Naive thymus-derived CD8-positive, alpha-beta T cell (primary cell): ENCODE measurements around the gene RAP1GAP2. TPM values are rescaled to one million over a fixed set of nuclear protein-coding genes. Genes with fewer than 3 reads are reported as not detected.
"Not testable (repeated sequence)": the region's sequence is repeated elsewhere in the genome, so short reads cannot be mapped to it uniquely, and the experiment has no call there.

ENCODE experiments used
- ATAC-seq, 2 donors: fragments of 150-1000 bp; cut with Tn5 transposase in 1 of 2; sonication (Bioruptor Pico), chemical (Tn5 transposase) in 1 of 2; 1 replicate in 1 of 2; 2 replicates in 1 of 2; pipeline ENCODE4 v1.10.0; 2021; ENCODE audit warnings: mild to moderate bottlenecking in 2 of 2, moderate library complexity in 2 of 2
- POLR2A ChIA-PET: fragments of 350-600 bp; sonication (Branson Sonifier 250); formaldehyde crosslinking; loops from one replicate; lab custom pipeline; 2021; ENCODE audit warnings: antibody characterized with exemption; lab: Charles Lee
- DNase-seq, 10 donors: peaks; one replicate each; pipeline versions ENCODE4 v3.0.0 to v3.0.0-alpha.2; 2020 to 2022
- H3K27ac Mint-ChIP-seq, 10 donors: one replicate each; pipeline ENCODE4 v1.8.0; 2020 to 2022; ENCODE audit warnings: mild to moderate bottlenecking in 10 of 10, mixed read lengths in 10 of 10, moderate library complexity in 4 of 10, inconsistent platforms in 1 of 10
- H3K27me3 Mint-ChIP-seq, 5 donors: one replicate each; pipeline ENCODE4 v1.8.0; 2021 to 2022; ENCODE audit warnings: mixed read lengths in 5 of 5
- H3K36me3 Mint-ChIP-seq, 3 donors: one replicate each; pipeline ENCODE4 v1.8.0; 2020 to 2022; ENCODE audit warnings: mixed read lengths in 3 of 3, mild to moderate bottlenecking in 2 of 3, inconsistent platforms in 1 of 3
- H3K4me1 Mint-ChIP-seq, 4 donors: one replicate each; pipeline ENCODE4 v1.8.0; 2021 to 2022; ENCODE audit warnings: mixed read lengths in 4 of 4
- H3K4me3 Mint-ChIP-seq, 10 donors: one replicate each; pipeline ENCODE4 v1.8.0; 2020 to 2022; ENCODE audit warnings: mild to moderate bottlenecking in 10 of 10, mixed read lengths in 10 of 10, moderate library complexity in 6 of 10, inconsistent platforms in 1 of 10
- H3K9me3 Mint-ChIP-seq, 9 donors: one replicate each; pipeline ENCODE4 v1.8.0; 2020 to 2022; ENCODE audit warnings: mixed read lengths in 9 of 9, mild to moderate bottlenecking in 3 of 9, inconsistent platforms in 1 of 9, moderate library complexity in 1 of 9
- microRNA-seq: library from miRNA; unstranded; fragments of <30 nt; microRNA quantifications from one replicate; pipeline ENCODE4 v1.2.0, GENCODE V29; 2022; ENCODE audit warnings: borderline microRNAs expressed
- polyA plus RNA-seq, 3 donors: library from polyadenylated mRNA; unstranded; fragments of 300-500 nt; fragmentation: Illumina TruSeq; gene quantifications; one replicate each; pipeline ENCODE4 v1.2.3, GENCODE V29; 2021
- total RNA-seq, 8 experiments: library from RNA in 2 of 8; stranded (reverse) in 2 of 8; gene quantifications; one replicate each; pipeline ENCODE4 v1.2.3 and lab custom pipeline; 2021 to 2026

The RAP1GAP2 gene
- total and polyA plus RNA-seq, 5 experiments from 2014 or later = 0.44 to 1.6 (median 1.3) TPM

DNA sequence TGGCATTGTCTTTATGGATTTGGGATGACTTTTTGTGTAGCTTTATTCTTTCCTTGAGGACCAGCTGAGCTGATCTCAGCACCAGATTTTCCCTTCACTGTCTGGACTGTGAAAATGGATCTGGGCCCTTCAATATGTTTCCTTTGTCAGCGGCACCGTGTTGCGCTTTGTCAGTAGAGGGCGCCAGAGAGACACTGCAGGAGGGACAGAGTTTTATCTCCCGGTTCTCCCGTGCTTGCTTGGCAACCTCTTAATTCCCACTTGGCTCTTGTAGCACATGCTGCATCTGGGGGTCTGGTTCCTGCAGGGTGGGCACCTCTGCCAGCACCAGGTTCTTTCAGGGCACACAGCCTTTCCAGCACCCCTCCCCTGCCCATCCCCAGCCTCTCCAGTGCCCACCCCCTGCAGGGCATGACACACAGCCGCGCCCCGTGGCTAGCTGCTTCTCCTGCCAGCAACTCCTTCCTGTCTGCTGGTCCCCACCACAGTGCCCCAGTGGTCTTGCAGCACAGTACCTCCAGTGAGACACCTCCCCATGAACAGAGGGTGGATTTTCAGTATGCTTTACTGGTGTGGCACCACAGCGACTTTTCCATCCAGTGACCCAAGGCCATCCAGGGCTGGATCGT, 247.6 kb downstream of the RAP1GAP2 start:
- no peak overlapping the region for H3K4me3 Mint-ChIP-seq
- POLR2A ChIA-PET = no interaction called here
- ATAC-seq (no peak), DNase-seq (no peak)
- H3K36me3 Mint-ChIP-seq = peaks cover 0 to 6% (median 4%) of the 10 kb centered on the region in 3 donors
- peaks cover 0 to 34% (median 13%) of the 10 kb centered on the region in 9 donors for H3K9me3 Mint-ChIP-seq
- peaks cover 7 to 35% (median 19%) of the 10 kb centered on the region in 5 donors for H3K27me3 Mint-ChIP-seq
- peaks cover under 1 to 14% (median 4%) of the 10 kb centered on the region in 4 donors for H3K4me1 Mint-ChIP-seq
- no peak overlapping the region for H3K27ac Mint-ChIP-seq

GRCh38 chr17:3046753-3047152, 250.5 kb downstream of the RAP1GAP2 start:
- peaks cover 0 to 6% (median 4%) of the 10 kb centered on the region in 3 donors for H3K36me3 Mint-ChIP-seq
- no peak for DNase-seq
- POLR2A ChIA-PET = interaction anchor here (0.7 kb wide), 1 partner anchor 1098 kb away, joined by 4 read pairs; no protein-coding TSS in a partner anchor
- peaks cover 0 to 10% (median 6%) of the 10 kb centered on the region in 5 donors for H3K27me3 Mint-ChIP-seq
- ATAC-seq = no peak
- H3K9me3 Mint-ChIP-seq = peaks cover 0 to 34% (median 13%) of the 10 kb centered on the region in 9 donors
- no peak overlapping the region for H3K27ac Mint-ChIP-seq
- no peak overlapping the region for H3K4me3 Mint-ChIP-seq
- peaks cover 5 to 12% (median 8%) of the 10 kb centered on the region in 4 donors for H3K4me1 Mint-ChIP-seq

- Mint-ChIP-seq H3K27me3 (peaks cover 0 to 2% (median 0%) of the 10 kb centered on the region in 5 donors), H3K4me3 (peak overlapping the region; percentile 86 to 93 (median 90)), H3K9me3 (peaks cover 0 to 17% (median 9%) of the 10 kb centered on the region in 9 donors), H3K36me3 (peaks cover 0 to 6% (median 2%) of the 10 kb centered on the region in 3 donors), H3K27ac (peak overlapping the region; percentile 35 to 90 (median 80)), H3K4me1 (peaks cover 5 to 12% (median 8%) of the 10 kb centered on the region in 4 donors)
- POLR2A ChIA-PET = no interaction called here
- peak; percentile 96 to 98 for ATAC-seq
- peak; percentile 74 to 90 (median 85) for DNase-seq
Measured at GRCh38 chr17:3048727-3049471, 252.7 kb downstream of the RAP1GAP2 start.

GRCh38 chr17:3049705-3050295, 253.6 kb downstream of the RAP1GAP2 start:
- POLR2A ChIA-PET = no interaction called here
- H3K27me3 Mint-ChIP-seq = peaks cover 0 to 2% (median 0%) of the 10 kb centered on the region in 5 donors
- no peaks in the 10 kb centered on the region for H3K36me3 Mint-ChIP-seq
- peaks cover 0 to 9% (median 0%) of the 10 kb centered on the region in 9 donors for H3K9me3 Mint-ChIP-seq
- DNase-seq (no peak), ATAC-seq (no peak)
- peak overlapping the region in 9 of 10 donors; percentile 86 to 93 (median 90) for H3K4me3 Mint-ChIP-seq
- H3K4me1 Mint-ChIP-seq = peaks cover 5 to 12% (median 8%) of the 10 kb centered on the region in 4 donors
- no peak overlapping the region for H3K27ac Mint-ChIP-seq

- H3K27ac Mint-ChIP-seq, ATAC-seq, H3K36me3 Mint-ChIP-seq, POLR2A ChIA-PET, H3K4me1 Mint-ChIP-seq, H3K27me3 Mint-ChIP-seq, H3K4me3 Mint-ChIP-seq, H3K9me3 Mint-ChIP-seq, DNase-seq: not testable (repeated sequence)
Measured at GRCh38 chr17:3054868-3055267, 258.6 kb downstream of the RAP1GAP2 start.

DNA sequence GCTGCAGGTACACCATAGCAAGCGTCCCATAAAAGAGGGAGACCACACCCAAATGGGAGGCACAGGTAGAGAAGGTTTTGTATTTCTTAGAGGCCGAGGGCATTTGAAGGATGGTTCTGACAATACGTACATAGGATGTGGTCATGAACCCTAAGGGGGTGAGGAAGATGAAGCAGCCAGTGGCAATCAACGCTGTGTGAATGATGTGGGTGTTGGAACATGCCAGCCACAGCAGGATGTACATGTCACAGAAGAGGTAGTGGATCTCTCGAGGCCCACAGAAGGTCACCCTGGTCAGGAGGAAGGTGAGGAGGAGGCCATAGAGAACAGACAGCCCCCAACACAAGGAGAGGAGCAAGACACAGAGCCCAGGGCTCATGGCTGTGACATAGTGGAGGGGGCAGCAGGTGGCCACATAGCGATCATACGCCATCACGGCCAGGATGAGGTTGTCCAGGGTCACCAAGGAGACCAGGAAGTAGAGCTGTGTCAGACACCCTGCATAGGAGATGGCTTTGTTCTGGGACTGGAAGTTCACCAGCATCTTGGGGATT, 266.7 kb downstream of the RAP1GAP2 start:
- POLR2A ChIA-PET, H3K27me3 Mint-ChIP-seq, H3K9me3 Mint-ChIP-seq, DNase-seq, H3K4me3 Mint-ChIP-seq, H3K4me1 Mint-ChIP-seq, H3K36me3 Mint-ChIP-seq, H3K27ac Mint-ChIP-seq, ATAC-seq: not testable (repeated sequence)

GRCh38 chr17:3063507-3063906, 267.3 kb downstream of the RAP1GAP2 start, which contains the start of gene OR1D5:
OR1D5 (minus strand) TSS chr17:3063607; CDS start chr17:3063607, 0 bp downstream.
- DNase-seq, H3K36me3 Mint-ChIP-seq, POLR2A ChIA-PET, H3K9me3 Mint-ChIP-seq, H3K4me3 Mint-ChIP-seq, H3K4me1 Mint-ChIP-seq, H3K27ac Mint-ChIP-seq, ATAC-seq, H3K27me3 Mint-ChIP-seq: not testable (repeated sequence)

- H3K4me3 Mint-ChIP-seq, H3K4me1 Mint-ChIP-seq, POLR2A ChIA-PET, H3K9me3 Mint-ChIP-seq, ATAC-seq, H3K27me3 Mint-ChIP-seq, H3K36me3 Mint-ChIP-seq, DNase-seq, H3K27ac Mint-ChIP-seq: not testable (repeated sequence)
Measured at GRCh38 chr17:3065192-3065591, 269.0 kb downstream of the RAP1GAP2 start.

DNA sequence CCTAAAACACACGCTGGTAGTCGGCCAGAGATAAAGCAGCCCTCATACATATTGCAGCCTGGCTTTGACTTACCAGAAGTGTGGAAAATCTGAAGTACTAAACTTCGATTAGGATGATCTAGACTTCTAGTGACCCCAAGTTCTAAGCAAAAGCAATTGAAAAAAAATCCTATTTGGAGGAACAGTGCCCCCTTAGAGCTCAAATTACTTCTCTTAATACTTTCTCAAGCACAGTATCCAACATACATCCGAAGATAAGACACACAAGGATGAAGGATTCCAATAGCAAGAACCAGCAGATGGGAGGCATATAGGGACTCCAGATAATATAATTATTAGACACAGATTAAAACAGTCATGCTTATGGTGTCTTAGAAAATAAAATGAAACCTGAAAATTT, 277.6 kb downstream of the RAP1GAP2 start:
- H3K27ac Mint-ChIP-seq, H3K4me3 Mint-ChIP-seq, POLR2A ChIA-PET, DNase-seq, ATAC-seq, H3K4me1 Mint-ChIP-seq: not testable (repeated sequence)
- Mint-ChIP-seq H3K36me3 (peaks cover 0 to 14% (median 0%) of the 10 kb centered on the region in 3 donors), H3K27me3 (peaks cover 0 to 19% (median 3%) of the 10 kb centered on the region in 5 donors), H3K9me3 (peaks cover 0 to 17% (median 5%) of the 10 kb centered on the region in 9 donors)

Small RNAs within 50 kb of the gene (microRNA-seq; reads per million reads assigned to microRNA genes)
- not detected for gene MIR1253

Other genes with a start within 250 kb of the RAP1GAP2 start
- 100 to 1,000 TPM; 153 to 170 TPM for gene PAFAH1B1, start 202.8 kb upstream of the RAP1GAP2 start, total RNA-seq
- gene PAFAH1B1, start 202.8 kb upstream of the RAP1GAP2 start, polyA plus RNA-seq = 10 to 100 TPM; 10.5 to 12.5 (median 11.3) TPM
- gene CLUH, start 84.7 kb upstream of the RAP1GAP2 start, total RNA-seq = 10 to 100 TPM; 48.6 to 57.1 TPM
- 10 to 100 TPM in 1 of 3 donors, 1 to 10 TPM in 2; 8.2 to 15.3 (median 8.7) TPM for gene CLUH, start 84.7 kb upstream of the RAP1GAP2 start, polyA plus RNA-seq
- gene CCDC92B, start 46.8 kb upstream of the RAP1GAP2 start, total RNA-seq = under 1 TPM; 0.16 to 0.30 TPM
- not detected for gene CCDC92B, start 46.8 kb upstream of the RAP1GAP2 start, polyA plus RNA-seq